Gastroesophageal sphincter (tissue), 3 donors: ENCODE results near the gene PRKAR2A.

Experiments used
- CTCF ChIP-seq, 4 experiments: fragments of 200-600 bp in 2 of 4; fragments of 450-650 bp in 2 of 4; sonication (generic) in 1 of 4; IDR thresholded peaks; one replicate each; pipeline ENCODE4 v1.5.1; 2017 to 2019; ENCODE audit warnings: antibody characterized with exemption in 4 of 4, mild to moderate bottlenecking in 2 of 4, moderate library complexity in 2 of 4
- POLR2A ChIP-seq, 2 donors: fragments of 450-650 bp; IDR thresholded peaks; one replicate each; pipeline ENCODE4 v1.6.1; 2017; ENCODE audit warnings: antibody characterized with exemption in 2 of 2, mild to moderate bottlenecking in 2 of 2, moderate library complexity in 1 of 2
- POLR2AphosphoS5 ChIP-seq: sonication (generic); formaldehyde crosslinking; IDR thresholded peaks from one replicate; pipeline ENCODE4 v1.6.1; 2017; ENCODE audit warnings: antibody characterized with exemption

GRCh38 chr3:48863122-48863521, 15.4 kb upstream of the PRKAR2A start:
- TF ChIP-seq POLR2A (IDR thresholded peaks at IDR 0.05) (no peak), CTCF (IDR thresholded peaks at IDR 0.05) (no peak), POLR2AphosphoS5 (no peak)
